HFFc6 (cell line): ENCODE data around the gene SLC22A1. TPM values are rescaled to one million over a fixed set of nuclear protein-coding genes. Genes with fewer than 3 reads are reported as not detected.

Source experiments
- DNase-seq: peaks from one replicate; pipeline ENCODE4 v3.0.0-alpha.2; 2018
- H3K27ac Mint-ChIP-seq: 2 replicates; pipeline ENCODE4 v1.8.0; 2020; ENCODE audit warnings: mild to moderate bottlenecking, mixed read lengths
- H3K27me3 Mint-ChIP-seq: 2 replicates; pipeline ENCODE4 v1.8.0; 2021; ENCODE audit warnings: mild to moderate bottlenecking, moderate library complexity, mixed read lengths; ENCODE audit not compliant: insufficient read depth
- H3K36me3 Mint-ChIP-seq: 2 replicates; pipeline ENCODE4 v1.8.0; 2021; ENCODE audit warnings: low read depth, mixed read lengths
- H3K4me1 Mint-ChIP-seq: 2 replicates; pipeline ENCODE4 v1.8.0; 2020; ENCODE audit warnings: low read depth, mixed read lengths
- H3K4me3 Mint-ChIP-seq: 2 replicates; pipeline ENCODE4 v1.8.0; 2020; ENCODE audit warnings: mild to moderate bottlenecking, moderate library complexity, mixed read lengths
- H3K9me3 Mint-ChIP-seq: 2 replicates; pipeline ENCODE4 v1.8.0; 2020; ENCODE audit warnings: mild to moderate bottlenecking, mixed read lengths
- CTCF ChIP-seq: fragments of 200-600 bp; sonication (generic); IDR thresholded peaks from 2 replicates; pipeline ENCODE4 v1.5.0; 2021; ENCODE audit warnings: antibody characterized with exemption, mild to moderate bottlenecking
- total RNA-seq, 6 experiments: library from RNA; stranded (reverse); fragmentation: NEBNext Ultra II Directional; extraction: Animal tissue kit (Norgen Biotek cat#: 25700); gene quantifications; 2 replicates in 1 of 6; 3 replicates in 5 of 6; pipeline ENCODE4 v1.2.3, GENCODE V29; 2021

The SLC22A1 gene
- total RNA-seq, 6 experiments from 2014 or later, result 0.12 to 0.33 (median 0.21) TPM; not detected in 2

- Mint-ChIP-seq H3K27me3 (no peaks in the 10 kb centered on the region), H3K27ac (no peak overlapping the region), H3K4me3 (no peak overlapping the region), H3K36me3 (no peaks in the 10 kb centered on the region), H3K4me1 (no peaks in the 10 kb centered on the region), H3K9me3 (peaks cover 44% of the 10 kb centered on the region)
- DNase-seq, result no peak
- TF ChIP-seq CTCF, result no peak
These were observed 71.2 kb downstream of the SLC22A1 start for GRCh38 chr6:160192840-160193239.

- H3K4me3 Mint-ChIP-seq, result no peak overlapping the region
- H3K9me3 Mint-ChIP-seq, result peaks cover 44% of the 10 kb centered on the region
- peaks cover under 1% of the 10 kb centered on the region; the same call in 1 of the 2 replicates for H3K27me3 Mint-ChIP-seq
- DNase-seq, result no peak
- no peak for TF ChIP-seq CTCF
- no peak overlapping the region for H3K27ac Mint-ChIP-seq
- H3K4me1 Mint-ChIP-seq, result no peaks in the 10 kb centered on the region
- no peaks in the 10 kb centered on the region for H3K36me3 Mint-ChIP-seq
These were observed 73.2 kb downstream of the SLC22A1 start for GRCh38 chr6:160194808-160195207.

GRCh38 chr6:160197662-160198061 lies 76.0 kb downstream of the SLC22A1 start:
- Mint-ChIP-seq H3K4me3 (no peak overlapping the region), H3K36me3 (no peaks in the 10 kb centered on the region), H3K9me3 (peaks cover 37% of the 10 kb centered on the region), H3K27me3 (peaks cover 2% of the 10 kb centered on the region; the same call in 1 of the 2 replicates), H3K4me1 (no peaks in the 10 kb centered on the region), H3K27ac (no peak overlapping the region)
- no peak for DNase-seq
- no peak for TF ChIP-seq CTCF

- DNase-seq, result no peak
- no peaks in the 10 kb centered on the region for H3K36me3 Mint-ChIP-seq
- H3K27me3 Mint-ChIP-seq, result peaks cover 2% of the 10 kb centered on the region; the same call in 1 of the 2 replicates
- TF ChIP-seq CTCF, result no peak
- no peak overlapping the region for H3K27ac Mint-ChIP-seq
- H3K4me1 Mint-ChIP-seq, result no peaks in the 10 kb centered on the region
- H3K9me3 Mint-ChIP-seq, result peaks cover 30% of the 10 kb centered on the region
- H3K4me3 Mint-ChIP-seq, result no peak overlapping the region
These were observed 77.1 kb downstream of the SLC22A1 start for GRCh38 chr6:160198606-160199211.

- DNase-seq, result no peak
- H3K9me3 Mint-ChIP-seq, result peaks cover 22% of the 10 kb centered on the region
These were observed 79.4 kb downstream of the SLC22A1 start for GRCh38 chr6:160201061-160201460.

More at GRCh38 chr6:160201061-160201460, 79.4 kb downstream of the SLC22A1 start:
- Mint-ChIP-seq H3K4me3 (no peak overlapping the region), H3K36me3 (no peaks in the 10 kb centered on the region), H3K27ac (no peak overlapping the region), H3K27me3 (peaks cover 2% of the 10 kb centered on the region; the same call in 1 of the 2 replicates), H3K4me1 (no peaks in the 10 kb centered on the region)
- TF ChIP-seq CTCF, result no peak
